Measurements from ENCODE around the gene GTF2E1. TPM values are rescaled to one million over a fixed set of nuclear protein-coding genes. Genes with fewer than 3 reads are reported as not detected.

The GTF2E1 gene
- total RNA-seq: 22.1 and 22.9 TPM in 2 replicates

DNA sequence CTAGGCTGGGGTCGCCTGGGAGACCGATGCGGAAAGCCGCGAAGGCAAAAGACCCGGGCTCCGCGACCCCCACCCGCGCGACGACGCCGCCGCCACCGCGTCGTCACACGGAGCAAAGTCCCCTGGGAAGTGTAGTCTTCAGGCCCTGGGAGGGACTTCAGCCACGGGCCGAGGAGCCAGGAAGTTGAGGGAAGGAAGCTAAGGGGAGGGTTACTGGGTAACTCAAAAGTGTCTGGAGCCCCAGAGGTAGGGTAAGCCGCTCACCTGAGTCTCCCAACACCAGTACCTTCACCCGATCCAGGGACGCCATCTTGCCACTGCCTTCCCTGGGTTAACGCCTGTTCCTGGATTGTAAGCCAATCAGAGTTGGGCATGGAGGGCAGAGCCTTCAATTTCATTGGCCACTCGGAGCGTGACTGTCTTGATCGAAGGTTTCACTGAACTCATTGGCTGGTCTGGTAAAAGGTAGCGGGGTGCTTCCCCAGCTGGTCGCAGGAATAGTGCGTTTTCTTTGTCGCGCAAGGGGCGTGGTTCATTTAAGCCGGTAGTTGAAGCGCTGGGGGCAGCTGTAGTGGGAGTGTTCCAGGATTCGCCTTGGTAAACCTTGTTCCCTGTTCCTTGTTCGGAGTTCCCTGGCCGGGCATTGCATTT, at the start of gene GTF2E1, which contains the start of gene RABL3:
Gene GTF2E1 (plus strand): TSS at position 547 of the 651 bp plus-strand sequence. CDS start 7,809 bp downstream, outside the sequence.
Gene RABL3 (minus strand): TSS at position 319 of the 651 bp plus-strand sequence. CDS start 9 bp downstream, at position 310.
- CTCF ChIA-PET: interaction anchor here (1.6 kb wide), 1 partner anchor 53 kb away, joined by 3 read pairs; no protein-coding TSS in a partner anchor
- H3K27me3 Mint-ChIP-seq: no peaks in the 10 kb centered on the region
- ATAC-seq (ENCODE audit: low read depth) (peak; percentile 96), DNase-seq (peak; percentile 88)
- no peaks in the 10 kb centered on the region for H3K9me3 Mint-ChIP-seq
- intact Hi-C loops (cut with micrococcal nuclease): loop anchor here (1.0 to 5.0 kb wide), 11 partner anchors 54 to 1674 kb away; partner anchors contain the start of genes COX17, GSK3B, HCLS1 and LRRC58
- peak within 1 kb of the TSS; percentile 97 for H3K27ac Mint-ChIP-seq
- POLR2A ChIA-PET: interaction anchor here (0.6 to 1.7 kb wide), 10 partner anchors 21 to 1501 kb away, joined by 3 to 21 read pairs (median 4); partner anchors contain the start of genes B4GALT4, LRRC58 and NDUFB4
- peak within 1 kb of the TSS; percentile 96 for H3K4me3 Mint-ChIP-seq
- H3K4me1 Mint-ChIP-seq: peaks cover 36% of the 10 kb centered on the region
- H3K36me3 Mint-ChIP-seq (ENCODE audit: low read depth): peaks cover 15% of the 10 kb centered on the region
- no peak for TF ChIP-seq CTCF (IDR thresholded peaks at IDR 0.05)

GRCh38 chr3:120693439-120694171, 48.9 kb upstream of the GTF2E1 start:
- H3K27me3 Mint-ChIP-seq: no peaks in the 10 kb centered on the region
- no peaks in the 10 kb centered on the region for H3K9me3 Mint-ChIP-seq
- POLR2A ChIA-PET: no interaction called here
- DNase-seq (no peak), ATAC-seq (ENCODE audit: low read depth) (no peak)
- CTCF ChIA-PET: no interaction called here
- peaks cover 6% of the 10 kb centered on the region for H3K4me1 Mint-ChIP-seq
- H3K36me3 Mint-ChIP-seq (ENCODE audit: low read depth): peaks cover 39% of the 10 kb centered on the region
- TF ChIP-seq CTCF (IDR thresholded peaks at IDR 0.05): no peak
- H3K27ac Mint-ChIP-seq: no peak overlapping the region
- intact Hi-C loops (cut with micrococcal nuclease): loop anchor here (2.0 kb wide), 1 partner anchor 15 kb away; no protein-coding TSS in a partner anchor
- no peak overlapping the region for H3K4me3 Mint-ChIP-seq

- H3K4me3 Mint-ChIP-seq: no peak overlapping the region
- no peak for ATAC-seq (ENCODE audit: low read depth)
- no peaks in the 10 kb centered on the region for H3K27me3 Mint-ChIP-seq
- TF ChIP-seq CTCF (IDR thresholded peaks at IDR 0.05): no peak
- no peaks in the 10 kb centered on the region for H3K9me3 Mint-ChIP-seq
- POLR2A ChIA-PET: no interaction called here
- no peaks in the 10 kb centered on the region for H3K4me1 Mint-ChIP-seq
- intact Hi-C loops (cut with micrococcal nuclease): no loop called here
- CTCF ChIA-PET: no interaction called here
- H3K36me3 Mint-ChIP-seq (ENCODE audit: low read depth): peaks cover 50% of the 10 kb centered on the region
- no peak overlapping the region for H3K27ac Mint-ChIP-seq
- no peak for DNase-seq
These were observed 43.2 kb upstream of the GTF2E1 start for GRCh38 chr3:120699333-120699732.

DNA sequence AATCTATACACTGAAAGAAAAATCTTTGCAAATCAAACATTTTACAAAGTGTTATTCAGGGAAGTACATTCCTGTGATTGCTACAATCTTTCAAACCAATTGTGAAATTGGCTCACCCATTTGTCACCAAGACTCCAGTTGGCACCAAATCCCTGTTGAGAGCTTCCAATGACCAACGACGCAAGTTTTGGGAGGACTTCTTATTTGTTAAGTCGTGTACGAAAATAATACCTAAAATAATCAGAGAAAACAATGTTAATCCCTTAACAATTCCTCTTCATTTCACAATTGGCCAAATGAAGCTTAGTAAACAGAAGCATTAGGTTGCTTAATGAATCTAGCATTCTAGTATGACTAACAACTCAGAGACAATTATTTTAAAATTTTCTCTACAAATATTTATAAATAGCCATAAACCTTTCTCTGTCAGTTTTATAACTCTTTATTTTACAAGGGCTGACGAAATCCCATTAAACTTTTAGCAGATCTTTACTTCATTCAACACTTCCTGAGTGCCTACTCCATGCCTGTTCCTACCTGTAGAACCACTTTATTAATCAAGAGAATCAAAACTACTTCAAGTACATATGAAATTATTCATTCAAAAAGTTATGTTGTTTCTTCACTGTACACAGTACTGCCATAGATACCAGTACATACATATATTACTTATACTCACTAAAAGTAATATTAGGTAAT, 36.5 kb upstream of the GTF2E1 start:
- Mint-ChIP-seq H3K27me3 (no peaks in the 10 kb centered on the region), H3K36me3 (ENCODE audit: low read depth) (peaks cover 37% of the 10 kb centered on the region), H3K27ac (no peak overlapping the region), H3K9me3 (no peaks in the 10 kb centered on the region), H3K4me1 (peaks cover 11% of the 10 kb centered on the region), H3K4me3 (no peak overlapping the region)
- POLR2A ChIA-PET: no interaction called here
- CTCF ChIA-PET: no interaction called here
- DNase-seq (no peak), ATAC-seq (ENCODE audit: low read depth) (no peak)
- intact Hi-C loops (cut with micrococcal nuclease): no loop called here
- TF ChIP-seq CTCF (IDR thresholded peaks at IDR 0.05): no peak

Data from activated B cell treated with CpG ODN at 0.5 μM for 24 hours (primary cell).